HUES64 (cell line): ENCODE data around the gene PRPF6.

Source experiments
- H3K27ac ChIP-seq: 2 replicates; pipeline ENCODE4 v1.7.0; 2013; ENCODE audit warnings: low read depth, low read length, inconsistent platforms
- H3K27me3 ChIP-seq: 2 replicates; pipeline ENCODE4 v1.6.1; 2013; ENCODE audit warnings: mild to moderate bottlenecking, low read length; ENCODE audit not compliant: insufficient read depth
- H3K36me3 ChIP-seq: 2 replicates; pipeline ENCODE4 v1.6.1; 2013; ENCODE audit warnings: mild to moderate bottlenecking, low read length; ENCODE audit not compliant: insufficient read depth
- H3K4me1 ChIP-seq: 2 replicates; pipeline ENCODE4 v1.6.1; 2013; ENCODE audit warnings: mild to moderate bottlenecking, low read length, moderate library complexity; ENCODE audit not compliant: insufficient read depth
- H3K4me3 ChIP-seq: 2 replicates; pipeline ENCODE4 v1.5.1; 2013; ENCODE audit warnings: mild to moderate bottlenecking, low read length, moderate library complexity
- H3K9ac ChIP-seq: 2 replicates; pipeline ENCODE4 v1.6.1; 2013; ENCODE audit warnings: mild to moderate bottlenecking, low read depth, low read length
- H3K9me3 ChIP-seq: 2 replicates; pipeline ENCODE4 v1.6.1; 2013; ENCODE audit warnings: low read depth, low read length; ENCODE audit not compliant: insufficient read depth
- WGBS: fragments of 150-250, 120-280 bp; methylation state at CpG from one replicate; pipeline ENCODE4 v1.1.7; 2013; ENCODE audit warnings: missing lambda C conversion rate; 5-methylcytosine and 5-hydroxymethylcytosine counted together

Gene PRPF6

DNA sequence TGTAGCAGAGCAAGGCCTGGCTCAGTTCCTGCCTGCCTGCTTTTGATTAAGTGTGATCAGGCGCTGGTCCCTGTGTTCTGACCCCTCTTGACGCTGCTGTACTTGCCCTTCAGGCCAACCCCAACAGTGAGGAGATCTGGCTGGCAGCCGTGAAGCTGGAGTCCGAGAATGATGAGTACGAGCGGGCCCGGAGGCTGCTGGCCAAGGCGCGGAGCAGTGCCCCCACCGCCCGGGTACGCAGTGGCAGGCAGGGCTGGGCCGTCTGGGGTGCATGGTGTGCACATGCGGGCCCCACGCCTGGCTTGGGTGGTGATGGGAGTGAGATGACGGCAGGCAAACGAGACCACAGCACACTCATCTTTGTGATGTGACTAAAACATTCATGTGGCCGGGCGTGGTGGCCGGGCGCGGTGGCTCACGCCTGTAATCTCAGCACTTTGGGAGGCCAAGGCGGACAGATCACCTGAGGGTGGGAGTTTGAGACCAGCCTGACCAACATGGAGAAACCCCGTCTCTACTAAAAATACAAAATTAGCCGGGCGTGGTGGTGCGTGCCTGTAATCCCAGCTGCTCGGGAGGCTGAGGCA, 45.0 kb downstream of the PRPF6 start:
- no peak overlapping the region for H3K27ac ChIP-seq
- no peak overlapping the region for H3K4me3 ChIP-seq
- H3K9ac ChIP-seq: no peak overlapping the region
- WGBS: 94% methylated on average over 29 of the region's 29 CpGs
- no peaks in the 10 kb centered on the region for H3K9me3 ChIP-seq
- H3K4me1 ChIP-seq: no peaks in the 10 kb centered on the region
- no peaks in the 10 kb centered on the region for H3K27me3 ChIP-seq
- H3K36me3 ChIP-seq: peaks cover 92% of the 10 kb centered on the region

DNA sequence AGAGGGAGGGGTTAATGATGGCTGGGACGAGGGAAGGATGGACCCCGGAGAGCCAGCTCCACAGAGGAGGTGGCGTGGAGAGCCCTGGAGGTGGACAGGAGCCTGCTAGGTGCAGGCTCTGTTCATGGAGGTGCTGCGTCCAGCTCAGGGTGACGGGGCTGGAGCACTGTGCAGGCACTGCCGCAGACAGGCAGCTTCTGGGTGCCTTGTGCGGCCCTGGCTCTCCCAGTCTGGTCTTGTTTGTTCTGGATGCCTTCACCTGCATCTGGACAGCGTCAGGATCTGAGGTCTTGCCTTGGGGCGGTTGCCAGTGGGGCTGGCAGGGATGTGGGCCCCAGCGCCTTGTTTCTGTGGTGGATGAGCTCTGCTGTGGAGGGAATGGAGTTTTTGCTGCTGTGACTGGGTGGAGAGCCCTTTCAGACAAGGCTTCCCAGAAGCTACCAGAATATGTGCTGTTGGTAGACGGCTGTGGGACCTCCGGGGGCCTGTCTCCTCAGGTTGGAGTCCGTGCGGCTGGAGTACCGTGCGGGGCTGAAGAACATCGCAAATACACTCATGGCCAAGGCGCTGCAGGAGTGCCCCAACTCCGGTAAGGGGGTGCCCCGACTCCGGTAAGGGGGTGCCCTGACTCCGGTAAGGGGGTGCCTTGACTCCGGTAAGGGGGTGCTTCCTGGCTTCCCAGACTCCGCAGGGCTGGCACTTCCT, 47.2 kb downstream of the PRPF6 start:
- Histone ChIP-seq H3K4me1 (no peaks in the 10 kb centered on the region), H3K27ac (no peak overlapping the region), H3K36me3 (peaks cover 89% of the 10 kb centered on the region), H3K9ac (no peak overlapping the region), H3K27me3 (no peaks in the 10 kb centered on the region), H3K4me3 (no peak overlapping the region), H3K9me3 (no peaks in the 10 kb centered on the region)
- 92% methylated on average over 24 of the region's 24 CpGs for WGBS

DNA sequence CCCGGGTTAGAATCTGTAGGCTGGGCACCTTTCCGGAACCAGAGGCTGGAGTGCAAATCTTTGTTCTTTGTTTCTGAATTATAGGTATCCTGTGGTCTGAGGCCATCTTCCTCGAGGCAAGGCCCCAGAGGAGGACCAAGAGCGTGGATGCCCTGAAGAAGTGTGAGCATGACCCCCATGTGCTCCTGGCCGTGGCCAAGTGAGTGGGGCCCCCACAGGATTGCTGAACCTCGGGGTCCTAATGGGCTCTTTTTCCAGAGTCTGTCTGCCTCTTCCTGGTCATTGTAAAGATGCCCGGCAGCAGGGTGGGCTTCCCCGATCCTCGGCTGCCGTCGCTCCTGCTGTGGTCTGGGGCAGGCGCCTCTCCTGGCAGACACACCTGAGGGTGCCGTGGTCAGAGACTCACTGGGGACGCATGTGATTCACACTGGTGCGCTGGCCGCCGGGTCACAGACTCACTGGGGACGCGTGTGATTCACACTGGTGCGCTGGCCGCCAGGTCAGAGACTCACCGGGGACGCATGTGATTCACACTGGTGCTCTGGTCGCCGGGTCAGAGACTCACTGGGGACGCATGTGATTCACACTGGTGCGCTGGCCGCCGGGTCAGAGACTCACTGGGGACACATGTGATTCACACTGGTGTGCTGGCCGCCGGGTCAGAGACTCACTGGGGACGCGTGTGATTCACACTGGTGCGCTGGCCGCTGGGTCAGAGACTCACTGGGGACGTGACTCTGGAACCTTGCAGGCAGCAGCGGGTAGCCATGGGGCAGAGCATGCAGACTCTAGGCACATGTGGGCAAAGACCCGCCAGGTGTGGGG, 48.6 kb downstream of the PRPF6 start:
- Histone ChIP-seq H3K36me3 (peaks cover 86% of the 10 kb centered on the region), H3K4me3 (no peak overlapping the region), H3K27ac (no peak overlapping the region), H3K4me1 (no peaks in the 10 kb centered on the region), H3K9ac (no peak overlapping the region), H3K27me3 (no peaks in the 10 kb centered on the region), H3K9me3 (no peaks in the 10 kb centered on the region)
- WGBS: 96% methylated on average over 38 of the region's 38 CpGs

DNA sequence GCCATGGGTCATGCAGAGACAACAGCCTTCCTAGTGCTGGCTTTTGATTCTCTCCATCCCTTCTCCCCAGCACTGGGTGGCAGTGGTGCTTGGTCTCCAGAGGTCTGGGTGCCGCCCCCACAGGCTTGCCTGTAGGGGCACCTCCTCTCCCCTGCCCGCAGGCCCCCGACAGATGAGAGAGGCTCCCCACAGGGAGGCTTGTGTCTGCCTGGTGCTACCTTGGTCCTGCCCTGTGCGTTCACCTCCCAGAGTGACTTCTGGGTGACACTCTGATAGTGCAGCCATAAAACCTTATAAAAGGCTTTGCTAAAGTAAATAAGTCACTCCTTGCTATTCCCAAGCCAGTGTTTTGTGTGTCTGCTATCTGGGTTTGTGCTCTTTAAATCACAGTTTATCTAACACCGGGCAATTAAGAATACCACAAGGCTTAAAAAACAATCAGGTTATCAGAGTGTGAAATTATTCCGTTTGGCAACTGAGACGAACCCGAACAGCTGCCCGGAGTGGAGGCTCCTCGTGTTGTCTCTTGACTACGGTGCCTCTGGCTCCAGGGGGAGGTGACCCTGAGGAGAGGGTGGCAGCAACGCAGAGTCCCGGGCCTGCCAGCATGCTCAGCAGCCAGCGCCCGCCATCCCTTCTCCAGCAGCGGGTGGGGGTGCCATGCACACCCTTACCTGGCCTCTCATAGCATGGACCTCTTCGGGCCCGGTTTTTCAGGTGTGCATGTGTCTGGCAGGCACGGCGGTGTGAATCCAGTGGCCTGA, 49.6 kb downstream of the PRPF6 start:
- Histone ChIP-seq H3K27me3 (no peaks in the 10 kb centered on the region), H3K36me3 (peaks cover 82% of the 10 kb centered on the region), H3K4me1 (no peaks in the 10 kb centered on the region), H3K27ac (no peak overlapping the region), H3K4me3 (no peak overlapping the region), H3K9ac (no peak overlapping the region), H3K9me3 (no peaks in the 10 kb centered on the region)
- 91% methylated on average over 20 of the region's 20 CpGs for WGBS

DNA sequence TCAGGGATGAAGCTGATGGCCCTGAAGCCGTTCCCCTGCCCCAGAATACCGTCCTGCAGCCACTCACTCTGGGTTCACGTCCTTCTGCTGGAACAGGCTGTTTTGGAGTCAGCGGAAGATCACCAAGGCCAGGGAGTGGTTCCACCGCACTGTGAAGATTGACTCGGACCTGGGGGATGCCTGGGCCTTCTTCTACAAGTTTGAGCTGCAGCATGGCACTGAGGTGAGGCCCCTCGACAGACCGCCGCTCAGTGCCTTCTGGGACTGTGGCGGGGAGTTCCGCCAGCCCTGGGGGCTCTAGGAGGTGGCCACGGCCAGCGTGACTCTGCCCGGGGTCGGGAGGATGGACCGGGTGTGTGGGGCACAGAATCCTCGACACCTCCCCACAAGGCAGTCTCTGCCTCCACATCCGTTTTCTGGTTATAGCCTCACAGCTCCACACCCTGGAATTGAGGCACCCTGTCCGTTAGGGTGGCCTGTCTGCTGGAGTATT, 50.9 kb downstream of the PRPF6 start:
- H3K9ac ChIP-seq: no peak overlapping the region
- H3K9me3 ChIP-seq: no peaks in the 10 kb centered on the region
- no peaks in the 10 kb centered on the region for H3K27me3 ChIP-seq
- 96% methylated on average over 19 of the region's 19 CpGs for WGBS
- 0 out of 2 replicates have a peak, but pooled peaks cover 9% of the 10 kb centered on the region for H3K4me1 ChIP-seq
- no peak overlapping the region for H3K4me3 ChIP-seq
- peaks cover 74% of the 10 kb centered on the region for H3K36me3 ChIP-seq
- H3K27ac ChIP-seq: no peak overlapping the region

DNA sequence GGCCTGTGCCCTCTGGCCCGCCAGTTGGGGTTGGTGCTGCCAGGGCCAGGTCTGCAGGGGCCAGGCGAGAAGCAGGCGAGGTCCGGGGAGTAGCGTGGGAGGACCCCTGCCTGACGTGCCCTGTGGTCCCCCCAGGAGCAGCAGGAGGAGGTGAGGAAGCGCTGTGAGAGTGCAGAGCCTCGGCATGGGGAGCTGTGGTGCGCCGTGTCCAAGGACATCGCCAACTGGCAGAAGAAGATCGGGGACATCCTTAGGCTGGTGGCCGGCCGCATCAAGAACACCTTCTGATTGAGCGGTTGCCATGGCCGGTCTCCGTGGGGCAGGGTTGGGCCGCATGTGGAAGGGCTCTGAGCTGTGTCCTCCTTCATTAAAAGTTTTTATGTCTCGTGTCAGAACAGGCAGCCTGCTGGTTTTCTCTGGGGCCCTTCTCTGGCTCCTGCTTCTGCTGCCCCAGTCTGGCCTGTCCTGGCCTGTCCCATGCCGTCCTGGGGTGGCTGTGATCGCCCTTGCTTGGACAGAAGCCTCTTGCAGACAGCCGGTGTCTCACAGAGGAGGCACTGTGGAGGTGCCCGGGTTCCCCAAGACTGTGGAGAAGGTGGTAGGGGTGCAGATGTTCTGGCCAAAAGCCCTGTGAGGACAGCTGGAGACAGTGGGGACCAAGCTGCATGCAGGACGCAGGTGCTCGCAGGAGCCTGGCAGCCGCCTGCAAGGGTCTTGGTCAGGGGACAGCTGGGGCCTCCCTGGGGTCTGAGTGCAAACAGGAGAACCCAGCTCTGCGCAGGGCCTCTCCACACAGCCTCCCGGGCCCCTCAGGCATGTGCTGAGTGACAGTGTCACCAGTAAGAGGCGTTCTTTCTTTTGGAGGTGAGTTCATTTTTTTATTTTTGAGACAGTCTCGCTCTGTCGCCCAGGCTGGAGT, 52.0 kb downstream of the PRPF6 start:
- no peak overlapping the region for H3K9ac ChIP-seq
- no peak overlapping the region for H3K27ac ChIP-seq
- H3K27me3 ChIP-seq: peaks cover 10% of the 10 kb centered on the region
- H3K36me3 ChIP-seq: peaks cover 63% of the 10 kb centered on the region
- 0 out of 2 replicates have a peak, but pooled peaks cover 9% of the 10 kb centered on the region for H3K4me1 ChIP-seq
- no peak overlapping the region for H3K4me3 ChIP-seq
- 94% methylated on average over 31 of the region's 31 CpGs for WGBS
- H3K9me3 ChIP-seq: no peaks in the 10 kb centered on the region

DNA sequence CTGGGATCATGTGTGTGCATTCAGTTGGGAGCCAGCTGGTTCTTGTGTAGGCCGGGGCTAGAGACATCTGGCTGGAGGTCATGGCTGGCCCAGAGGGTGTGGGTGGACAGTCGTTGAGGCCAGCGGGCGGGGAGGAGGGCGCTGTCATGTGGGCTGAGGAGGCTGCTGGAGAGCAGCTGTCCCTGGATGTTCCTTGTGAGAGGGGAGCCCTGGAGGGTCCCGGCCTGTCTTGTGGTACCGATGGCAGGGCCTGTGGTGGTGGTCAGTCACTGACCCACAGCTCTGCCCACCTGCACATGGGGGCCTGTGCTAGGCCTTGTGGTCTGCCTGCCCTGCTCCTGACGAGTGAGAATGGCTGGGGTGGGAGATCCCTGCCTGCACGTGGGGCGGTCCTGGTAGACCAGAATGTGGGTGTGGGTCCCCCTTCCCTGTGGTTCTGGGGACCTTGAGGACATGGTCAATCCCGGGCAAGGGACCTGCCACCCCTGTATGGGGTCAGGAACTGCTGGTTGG, 53.1 kb downstream of the PRPF6 start:
- H3K9ac ChIP-seq: no peak overlapping the region
- no peak overlapping the region for H3K4me3 ChIP-seq
- 0 out of 2 replicates have a peak, but pooled peaks cover 9% of the 10 kb centered on the region for H3K4me1 ChIP-seq
- H3K27ac ChIP-seq: no peak overlapping the region
- H3K27me3 ChIP-seq: peaks cover 20% of the 10 kb centered on the region
- 92% methylated on average over 11 of the region's 11 CpGs for WGBS
- H3K9me3 ChIP-seq: no peaks in the 10 kb centered on the region
- peaks cover 52% of the 10 kb centered on the region for H3K36me3 ChIP-seq

DNA sequence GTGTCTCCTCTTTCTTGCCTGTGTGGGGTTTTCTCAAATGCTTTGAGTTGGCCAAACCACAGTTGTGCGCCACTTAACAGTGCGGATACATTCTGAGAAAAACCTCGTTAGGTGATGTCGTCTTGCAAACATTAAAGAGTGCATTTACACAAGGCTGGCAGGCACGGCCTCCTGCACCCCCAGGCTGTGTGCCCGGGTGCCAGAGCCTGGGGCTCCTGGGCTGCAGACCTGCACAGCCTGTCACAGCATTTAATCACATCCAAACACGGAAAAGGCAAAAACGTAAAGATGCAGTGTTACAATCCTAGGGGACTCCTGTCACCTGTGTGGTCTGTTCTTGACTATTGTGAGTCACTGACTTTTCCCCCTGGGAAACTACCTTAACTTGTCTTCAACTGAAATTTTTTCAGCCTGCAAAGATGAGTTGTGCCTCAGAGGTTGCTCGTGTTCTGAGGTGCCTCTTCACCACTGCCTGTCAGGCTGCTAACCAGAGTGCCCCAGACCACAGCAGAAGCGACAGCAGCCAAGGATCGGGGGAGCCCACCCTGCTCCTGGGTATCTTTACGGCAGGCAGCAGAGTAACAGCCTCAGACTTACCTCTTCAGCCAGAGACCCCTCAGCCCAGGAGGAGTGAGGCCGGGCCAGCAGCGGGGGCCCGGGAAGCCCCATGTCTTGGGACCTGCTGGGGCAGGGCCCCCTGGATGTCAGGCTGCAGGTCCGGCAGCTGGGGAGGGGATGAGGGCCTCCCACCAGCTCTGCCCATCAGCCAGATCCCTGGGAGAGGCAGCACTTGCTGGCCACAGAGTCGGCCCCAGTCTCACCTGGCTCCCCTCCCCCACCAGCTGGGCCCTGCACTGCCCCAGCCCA, 54.4 kb downstream of the PRPF6 start:
- Histone ChIP-seq H3K36me3 (peaks cover 40% of the 10 kb centered on the region), H3K4me3 (no peak overlapping the region), H3K4me1 (0 out of 2 replicates have a peak, but pooled peaks cover 9% of the 10 kb centered on the region), H3K9me3 (no peaks in the 10 kb centered on the region), H3K27ac (no peak overlapping the region), H3K27me3 (peaks cover 33% of the 10 kb centered on the region), H3K9ac (no peak overlapping the region)
- 81% methylated on average over 17 of the region's 17 CpGs for WGBS

DNA sequence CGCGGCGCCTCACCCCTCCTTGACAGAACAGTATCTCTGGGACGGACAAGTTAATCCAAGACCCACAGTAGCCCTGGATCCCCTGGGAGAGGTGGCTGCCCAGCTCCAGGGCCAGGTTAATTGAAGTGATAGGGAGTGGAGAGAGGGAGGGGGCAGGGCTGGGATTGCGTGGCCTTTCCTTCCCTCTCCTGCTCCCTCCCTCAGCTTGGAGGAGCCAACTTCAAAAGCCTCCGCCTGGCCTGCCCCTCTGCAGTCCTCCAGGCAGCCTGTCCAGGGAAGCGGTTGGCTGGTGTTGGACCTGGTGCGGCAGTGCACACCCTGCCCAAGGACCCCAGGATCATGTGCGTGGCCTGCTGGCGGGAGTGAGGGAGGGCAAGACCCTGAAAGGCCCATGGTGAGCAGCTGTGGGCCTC, 55.0 kb downstream of the PRPF6 start, which contains the start of gene C20orf204:
Gene C20orf204 (plus strand): TSS at position 250 of the 413 bp plus-strand sequence. CDS start 142 bp downstream, at position 392.
- Histone ChIP-seq H3K4me3 (no peak within 1 kb of the TSS), H3K9me3 (no peaks in the 10 kb centered on the region), H3K27me3 (peaks cover 39% of the 10 kb centered on the region), H3K36me3 (peaks cover 35% of the 10 kb centered on the region), H3K4me1 (0 out of 2 replicates have a peak, but pooled peaks cover 9% of the 10 kb centered on the region), H3K27ac (no peak within 1 kb of the TSS), H3K9ac (no peak within 1 kb of the TSS)
- 52% methylated on average over 10 of the region's 10 CpGs for WGBS
